HG02610 (cell line): ENCODE results near the gene CILP2.

ENCODE experiments used
- ATAC-seq: cut with Tn5 transposase; IDR thresholded peaks from one replicate; pipeline ENCODE4 v1.9.1; 2021; ENCODE audit warnings: mild to moderate bottlenecking, moderate library complexity; ENCODE audit not compliant: unreplicated experiment

CILP2 gene

DNA sequence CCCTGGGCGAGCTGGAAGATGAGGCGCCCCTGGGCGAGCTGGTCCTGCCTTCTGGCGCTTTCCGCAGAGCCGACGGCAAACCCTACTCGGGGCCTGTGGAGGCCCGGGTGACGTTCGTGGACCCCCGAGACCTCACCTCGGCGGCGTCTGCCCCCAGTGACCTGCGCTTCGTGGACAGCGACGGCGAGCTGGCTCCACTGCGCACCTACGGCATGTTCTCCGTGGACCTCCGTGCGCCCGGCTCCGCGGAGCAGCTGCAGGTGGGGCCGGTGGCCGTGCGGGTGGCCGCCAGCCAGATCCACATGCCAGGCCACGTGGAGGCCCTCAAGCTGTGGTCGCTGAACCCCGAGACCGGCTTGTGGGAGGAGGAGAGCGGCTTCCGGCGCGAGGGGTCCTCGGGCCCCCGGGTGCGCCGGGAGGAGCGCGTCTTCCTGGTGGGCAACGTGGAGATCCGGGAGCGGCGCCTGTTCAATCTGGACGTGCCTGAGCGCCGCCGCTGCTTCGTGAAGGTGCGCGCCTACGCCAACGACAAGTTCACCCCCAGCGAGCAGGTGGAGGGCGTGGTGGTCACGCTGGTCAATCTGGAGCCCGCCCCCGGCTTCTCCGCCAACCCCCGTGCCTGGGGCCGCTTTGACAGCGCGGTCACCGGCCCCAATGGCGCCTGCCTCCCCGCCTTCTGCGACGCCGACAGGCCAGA lies 6.3 kb downstream of the CILP2 start:
- no peak for ATAC-seq

DNA sequence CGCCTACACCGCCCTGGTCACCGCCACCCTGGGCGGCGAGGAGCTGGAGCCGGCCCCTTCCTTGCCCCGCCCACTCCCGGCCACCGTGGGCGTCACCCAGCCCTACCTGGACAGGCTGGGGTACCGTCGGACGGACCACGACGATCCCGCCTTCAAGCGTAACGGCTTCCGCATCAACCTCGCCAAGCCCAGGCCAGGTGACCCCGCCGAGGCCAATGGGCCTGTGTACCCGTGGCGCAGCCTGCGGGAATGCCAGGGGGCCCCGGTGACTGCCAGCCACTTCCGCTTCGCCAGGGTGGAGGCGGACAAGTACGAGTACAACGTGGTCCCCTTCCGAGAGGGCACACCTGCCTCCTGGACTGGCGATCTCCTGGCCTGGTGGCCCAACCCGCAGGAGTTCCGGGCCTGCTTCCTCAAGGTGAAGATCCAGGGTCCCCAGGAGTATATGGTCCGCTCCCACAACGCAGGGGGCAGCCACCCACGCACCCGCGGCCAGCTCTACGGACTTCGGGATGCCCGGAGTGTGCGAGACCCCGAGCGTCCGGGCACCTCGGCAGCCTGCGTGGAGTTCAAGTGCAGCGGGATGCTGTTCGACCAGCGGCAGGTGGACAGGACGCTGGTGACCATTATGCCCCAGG lies 7.0 kb downstream of the CILP2 start:
- ATAC-seq = no peak

DNA sequence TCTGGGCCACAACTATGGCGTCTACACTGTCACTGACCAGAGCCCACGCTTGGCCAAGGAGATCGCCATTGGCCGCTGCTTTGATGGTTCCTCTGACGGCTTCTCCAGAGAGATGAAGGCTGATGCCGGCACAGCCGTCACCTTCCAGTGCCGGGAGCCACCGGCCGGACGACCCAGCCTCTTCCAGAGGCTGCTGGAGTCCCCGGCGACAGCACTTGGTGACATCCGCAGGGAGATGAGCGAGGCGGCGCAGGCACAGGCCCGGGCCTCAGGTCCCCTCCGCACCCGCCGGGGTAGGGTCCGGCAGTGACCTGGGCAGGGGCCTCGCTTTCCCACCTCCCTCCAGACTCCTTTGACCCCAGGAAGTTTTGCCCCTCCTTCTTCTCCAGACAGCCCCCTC lies 7.6 kb downstream of the CILP2 start:
- no peak for ATAC-seq

DNA sequence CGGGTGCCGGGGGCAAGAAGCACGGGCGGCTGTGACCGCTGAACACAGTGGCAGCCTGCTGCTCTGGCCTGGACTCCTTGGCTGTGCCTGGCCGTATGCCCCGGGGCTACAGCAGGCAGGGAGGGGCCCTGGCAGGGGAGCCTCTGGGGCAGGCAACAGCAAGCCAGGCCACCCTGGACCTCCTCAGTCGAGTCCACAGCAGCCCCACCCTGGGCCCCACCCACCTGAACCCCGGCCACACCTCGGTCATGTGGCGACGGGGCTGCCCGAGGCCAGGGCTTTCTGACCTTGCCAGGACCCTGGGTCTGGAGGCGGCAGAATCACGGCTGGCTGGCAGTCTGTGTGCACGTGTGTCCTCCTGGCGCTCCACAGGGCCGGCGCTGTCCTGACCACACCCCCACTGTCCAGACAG lies 8.7 kb downstream of the CILP2 start:
- no peak for ATAC-seq

DNA sequence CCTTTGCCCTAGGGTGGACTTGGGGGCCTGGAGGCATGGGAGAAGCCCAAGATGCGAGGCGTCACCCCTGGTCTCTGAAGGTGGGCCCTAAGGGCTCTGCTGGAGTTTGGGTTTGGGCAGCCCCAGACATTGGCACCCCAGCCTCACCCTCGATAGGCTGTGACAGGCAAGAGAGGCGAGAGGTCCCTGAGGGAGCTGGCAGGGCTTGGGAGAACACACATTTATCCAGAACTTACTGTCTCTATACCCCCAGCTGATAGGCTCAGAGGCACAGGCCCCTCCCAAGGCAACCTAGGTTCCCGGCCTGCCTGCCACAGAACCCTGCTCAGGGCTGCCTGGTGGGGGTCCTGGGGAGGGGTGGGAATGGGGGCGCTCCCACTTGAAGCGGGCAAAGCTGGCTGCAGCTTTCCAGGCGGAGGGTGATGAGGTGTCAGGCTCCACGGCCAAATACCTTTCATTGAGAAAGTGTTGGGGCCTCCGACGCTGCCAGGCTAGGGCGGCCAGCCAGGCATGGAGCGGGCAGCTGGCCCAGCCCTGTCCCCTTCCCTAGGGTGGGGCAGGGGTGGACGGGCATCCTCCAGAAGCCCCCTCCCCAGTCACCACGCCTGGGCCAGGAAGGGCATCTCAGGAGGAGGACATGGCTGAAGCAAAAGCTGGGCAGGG lies 9.7 kb downstream of the CILP2 start:
- ATAC-seq = no peak

DNA sequence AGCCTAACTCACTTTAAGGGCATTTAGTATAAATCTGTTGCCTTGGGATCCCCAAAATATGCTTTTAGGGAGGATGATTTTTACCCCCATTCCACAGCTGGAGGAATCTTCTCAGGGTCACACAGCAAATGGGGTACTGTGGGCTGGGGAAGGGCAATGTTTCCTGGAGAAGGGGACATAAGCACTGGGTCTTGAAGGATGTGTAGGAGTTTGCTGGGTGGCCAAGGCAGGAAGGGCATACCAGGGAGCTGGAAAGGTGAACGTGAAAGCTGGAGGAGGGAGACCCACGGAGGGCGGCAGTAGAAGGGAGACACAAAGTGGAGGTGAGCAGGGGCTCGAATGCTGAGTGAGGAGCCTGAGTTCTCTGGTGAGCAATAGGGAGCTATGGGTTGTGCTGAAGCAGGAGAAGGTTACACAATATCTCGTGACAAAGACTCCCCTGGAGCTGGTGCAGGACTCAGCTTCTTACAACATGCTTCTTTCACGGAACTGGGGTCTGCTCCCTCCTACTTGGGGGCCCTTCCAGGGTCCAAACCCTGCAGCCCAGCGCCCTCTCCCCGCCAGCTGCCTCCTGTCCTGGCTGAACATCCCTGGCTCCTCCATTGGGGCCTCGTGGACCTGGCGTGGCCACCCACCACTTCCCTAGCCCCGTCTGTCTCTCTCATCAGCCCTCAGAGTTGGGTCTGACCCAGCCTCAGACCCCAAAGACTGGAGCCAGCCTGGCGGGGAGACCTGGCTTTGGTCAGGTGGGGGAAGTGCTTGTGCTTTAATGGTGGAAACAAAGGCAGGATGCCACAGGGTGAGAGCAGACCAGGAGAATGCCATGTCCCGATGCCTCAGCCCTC lies 11.1 kb downstream of the CILP2 start:
- ATAC-seq = no peak

DNA sequence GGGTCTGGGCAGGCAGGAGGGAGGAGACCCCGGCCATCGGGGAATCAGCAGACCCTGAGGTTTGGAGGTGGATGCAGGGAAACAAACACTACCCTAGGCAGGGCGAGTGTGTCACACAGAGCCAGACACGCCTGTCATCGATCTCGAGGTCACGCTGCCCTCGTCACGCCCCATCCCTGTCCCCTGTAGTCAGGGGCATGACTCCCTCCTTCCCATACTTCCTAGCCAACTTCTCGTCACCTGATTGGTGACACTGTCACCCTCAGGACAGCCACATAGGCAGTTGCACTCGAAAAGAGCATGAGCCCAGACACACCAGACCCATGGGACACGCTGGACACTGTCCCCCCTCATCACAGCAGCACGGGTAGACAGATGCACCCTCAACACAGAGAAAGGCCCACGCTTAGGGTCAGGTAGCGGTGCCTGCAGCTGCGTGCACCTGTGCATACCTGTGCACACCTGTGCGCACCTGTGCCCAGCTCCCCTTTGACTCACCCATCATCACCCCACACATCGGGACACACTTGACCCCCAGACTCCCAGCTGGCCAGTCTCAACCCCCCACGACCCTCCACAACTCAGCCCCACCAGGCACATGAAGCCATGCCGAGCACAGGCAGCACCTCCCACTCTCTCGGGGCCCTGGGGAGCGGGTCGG lies 11.9 kb downstream of the CILP2 start:
- no peak for ATAC-seq

DNA sequence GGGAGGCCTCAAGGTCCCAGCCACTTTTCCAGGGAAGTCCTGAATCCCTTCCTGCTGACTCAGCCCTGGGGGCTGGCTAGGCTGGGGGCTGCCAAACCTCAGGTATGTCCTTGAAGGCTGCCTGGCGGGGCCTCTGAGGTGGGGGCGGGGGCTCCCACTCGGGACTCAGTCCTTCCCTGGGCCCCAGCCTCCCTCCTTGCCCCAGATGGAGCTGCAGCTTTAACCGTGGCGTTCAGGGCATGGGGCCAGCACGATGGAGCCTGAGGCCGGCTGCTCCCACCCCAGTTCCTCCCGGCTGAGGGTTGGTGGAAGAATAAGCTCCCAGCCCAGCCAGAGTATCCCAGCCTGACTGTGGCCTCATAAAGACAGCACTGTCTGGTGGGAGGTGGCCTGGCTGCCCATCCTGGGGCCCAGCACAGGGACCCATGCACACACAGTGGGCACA lies 12.4 kb downstream of the CILP2 start:
- ATAC-seq = no peak

DNA sequence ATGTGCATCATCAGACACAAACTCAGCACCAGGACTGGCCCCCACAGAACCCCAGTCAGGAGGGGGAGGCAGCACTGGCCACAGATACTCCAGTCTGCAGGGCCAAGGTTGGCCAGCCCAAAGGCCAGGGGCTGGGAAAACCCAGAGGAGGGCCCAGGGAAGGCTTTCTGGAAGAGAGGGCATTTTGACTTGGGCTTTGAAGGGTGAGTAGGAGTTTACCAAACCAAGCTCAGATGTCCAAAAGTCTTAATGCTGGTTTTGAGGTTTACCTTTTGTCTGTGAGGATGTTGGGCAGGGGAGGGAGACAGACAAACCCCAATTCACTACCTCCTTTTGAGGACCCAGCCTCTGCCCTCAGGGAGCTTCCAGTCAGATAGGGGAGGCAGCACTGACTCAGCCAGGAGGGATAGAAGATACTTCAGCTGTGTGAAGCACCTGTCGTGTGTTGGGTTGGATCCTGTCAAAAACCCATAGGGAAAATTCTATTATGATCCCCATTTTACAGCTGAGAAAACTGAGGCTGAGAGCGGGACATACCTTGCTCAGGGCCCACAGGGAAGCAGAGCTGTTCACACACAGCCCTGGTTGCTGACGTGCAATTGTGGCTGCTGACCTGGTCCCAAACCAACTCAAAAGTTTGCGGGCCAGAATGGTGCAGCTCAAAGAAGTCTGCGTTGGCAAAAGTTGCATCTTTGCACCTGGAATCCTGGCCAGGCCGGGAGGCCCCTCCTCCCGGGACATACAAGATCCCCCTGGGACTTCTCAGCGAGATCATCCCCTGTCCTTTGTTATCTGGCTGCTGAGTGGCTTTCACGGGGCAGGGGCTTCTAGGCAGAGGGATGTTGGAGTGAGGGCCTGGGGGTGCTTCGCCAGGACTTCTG lies 13.1 kb downstream of the CILP2 start:
- ATAC-seq = no peak

DNA sequence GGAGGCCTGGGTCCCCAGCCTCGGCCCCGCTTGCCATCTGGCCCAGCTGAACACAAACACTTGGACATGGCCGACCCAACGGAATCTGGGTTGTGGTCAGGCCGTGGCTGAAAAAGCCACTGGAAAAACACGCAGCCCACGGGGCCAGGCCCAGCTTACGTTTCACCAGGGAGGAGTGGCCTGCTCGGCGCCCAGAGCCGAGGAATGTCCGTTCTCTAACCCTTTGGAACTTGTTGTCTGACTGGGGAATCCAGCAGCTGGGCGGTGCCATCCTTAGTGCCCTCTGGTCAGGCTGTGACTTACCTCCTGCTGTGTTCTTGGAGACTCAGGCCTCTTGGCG lies 13.8 kb downstream of the CILP2 start:
- no peak for ATAC-seq

DNA sequence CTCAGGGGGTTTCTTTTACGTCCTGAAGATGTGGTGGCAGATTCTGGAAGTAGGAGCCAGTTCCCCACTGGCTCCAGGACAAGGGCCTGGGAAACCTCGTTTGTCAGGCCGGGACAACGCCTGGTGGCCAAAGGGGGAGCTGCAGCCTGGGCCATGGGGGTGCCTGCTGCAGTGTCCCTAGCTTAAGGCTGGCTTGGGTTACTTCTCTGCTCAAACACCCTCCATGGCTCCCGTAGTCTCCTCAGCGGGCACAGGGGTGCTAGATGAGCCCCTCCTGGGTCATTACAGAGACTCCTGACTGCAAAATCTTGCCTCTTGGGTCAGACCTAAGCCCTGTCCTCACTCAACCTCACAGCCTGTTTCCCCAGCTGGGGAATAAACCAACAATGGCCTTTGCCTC lies 14.7 kb downstream of the CILP2 start:
- ATAC-seq = no peak

DNA sequence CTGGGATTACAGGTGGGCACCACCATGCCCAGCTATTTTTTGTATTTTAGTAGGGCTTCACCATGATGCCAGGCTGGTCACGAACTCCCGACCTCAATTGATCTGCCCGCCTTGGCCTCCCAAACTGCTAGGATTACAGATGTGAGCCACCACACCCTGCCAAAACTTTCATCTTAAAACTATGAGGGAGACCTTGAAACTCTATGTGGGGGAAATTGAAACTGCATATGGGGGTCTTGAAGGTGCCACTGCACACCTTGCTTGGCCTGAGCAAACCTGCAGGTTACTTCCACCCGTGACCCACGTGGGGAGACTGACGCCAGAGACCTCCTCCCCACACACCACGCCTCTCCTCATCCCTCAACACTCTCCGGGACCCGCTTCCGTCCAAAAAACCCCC lies 15.6 kb downstream of the CILP2 start:
- no peak for ATAC-seq

DNA sequence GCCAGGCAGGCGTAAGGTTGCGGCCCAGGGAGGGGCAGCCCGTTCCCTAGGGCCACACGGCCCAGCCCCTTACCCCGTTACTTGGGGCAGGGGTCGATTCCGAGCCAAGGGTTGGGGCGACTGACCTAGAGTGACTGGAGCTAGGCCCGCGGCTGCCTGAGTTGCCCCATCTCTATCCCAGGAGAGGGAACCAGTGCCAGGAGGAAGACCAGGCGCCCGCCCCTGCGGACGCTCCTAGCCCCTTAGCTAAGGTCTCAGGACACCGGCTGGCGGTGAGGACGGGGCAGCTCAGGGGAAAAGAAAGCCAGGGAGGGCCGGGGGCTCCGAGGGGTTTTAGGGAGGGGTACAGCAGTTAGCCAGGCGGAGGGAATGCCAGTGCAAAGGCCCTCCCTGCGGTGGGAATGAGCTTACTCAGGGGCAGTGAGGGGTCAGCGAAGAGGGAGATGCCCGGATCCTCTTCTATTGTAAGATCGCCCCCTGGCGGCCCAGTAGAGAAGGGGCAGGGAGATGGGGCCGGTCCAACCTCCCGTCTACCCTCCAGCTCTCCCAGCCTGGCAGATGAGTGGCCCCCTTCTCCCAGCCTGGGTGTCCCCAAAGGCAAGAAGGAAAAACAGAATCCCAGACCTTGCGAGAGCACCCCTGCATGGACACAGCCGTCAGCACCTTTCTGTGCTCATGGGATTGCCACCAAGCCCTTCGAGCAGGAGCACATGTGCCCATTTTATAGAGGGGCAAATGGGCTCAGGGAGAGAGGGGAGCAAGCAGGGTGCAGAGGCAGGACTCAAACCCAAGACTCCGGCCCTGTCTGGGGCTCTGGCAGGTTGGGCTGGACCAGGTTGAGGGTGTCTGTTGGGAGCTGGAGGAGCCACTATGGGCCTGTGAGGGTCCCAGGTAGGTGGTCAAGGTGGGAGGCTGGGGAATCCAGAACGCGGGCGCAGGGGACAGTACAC lies 16.3 kb downstream of the CILP2 start:
- ATAC-seq = no peak

DNA sequence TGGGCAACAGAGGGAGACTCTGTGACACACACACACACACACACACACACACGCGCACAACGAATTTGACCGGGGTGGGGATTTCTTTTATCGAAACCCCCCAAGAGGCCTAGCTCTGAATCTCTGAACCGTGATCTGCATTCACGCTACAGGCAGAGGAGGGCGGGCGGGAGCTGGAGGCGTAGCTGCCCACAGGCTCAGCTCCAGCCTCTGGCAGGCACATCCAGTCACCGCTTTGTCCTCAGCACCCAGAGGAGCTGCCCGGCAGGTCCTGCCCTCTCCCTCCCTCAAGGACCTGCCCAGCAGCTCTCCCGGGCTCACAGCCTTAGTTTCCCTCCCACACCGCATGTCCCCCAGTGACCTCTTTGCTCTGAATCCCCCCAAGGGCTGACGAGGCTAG lies 20.0 kb downstream of the CILP2 start:
- ATAC-seq = no peak

DNA sequence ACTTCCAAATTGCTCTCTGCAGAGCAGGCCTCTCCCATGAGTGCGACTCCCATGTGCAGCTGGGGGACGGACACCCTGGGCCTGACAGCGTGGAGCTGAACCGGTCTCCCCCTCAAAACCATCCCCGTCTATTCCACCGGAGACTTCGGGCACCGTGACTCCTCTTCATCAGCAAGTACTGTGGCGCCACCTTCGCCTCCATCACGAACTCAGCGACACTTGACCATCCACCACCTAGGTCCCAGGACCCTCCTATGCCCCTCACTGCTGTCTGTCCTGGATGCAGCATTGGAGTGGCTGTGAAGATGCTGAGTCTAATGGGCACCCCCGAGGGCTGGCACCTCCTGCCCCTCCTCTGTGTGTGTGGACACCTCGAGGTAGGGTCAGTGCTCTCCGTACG lies 20.6 kb downstream of the CILP2 start:
- ATAC-seq = no peak

DNA sequence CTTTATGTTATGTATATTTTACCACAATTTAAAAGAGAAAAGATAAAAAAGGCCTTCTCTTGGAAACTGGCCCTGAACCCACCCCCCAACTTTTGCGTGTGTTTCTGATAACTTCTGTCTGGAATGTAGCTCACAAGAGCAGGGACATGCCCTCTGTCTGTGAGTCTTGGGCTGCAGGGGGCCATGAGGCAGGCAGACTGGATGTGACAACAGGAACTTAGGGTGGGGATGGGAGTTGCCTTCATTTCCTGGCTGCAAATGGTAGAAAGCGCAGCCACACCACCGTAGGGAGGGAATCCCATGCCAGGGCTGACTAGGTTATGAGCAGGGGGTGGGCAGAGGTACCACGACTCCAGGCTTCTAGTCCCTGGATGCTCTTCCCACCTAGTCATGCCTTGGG lies 21.9 kb downstream of the CILP2 start:
- no peak for ATAC-seq

DNA sequence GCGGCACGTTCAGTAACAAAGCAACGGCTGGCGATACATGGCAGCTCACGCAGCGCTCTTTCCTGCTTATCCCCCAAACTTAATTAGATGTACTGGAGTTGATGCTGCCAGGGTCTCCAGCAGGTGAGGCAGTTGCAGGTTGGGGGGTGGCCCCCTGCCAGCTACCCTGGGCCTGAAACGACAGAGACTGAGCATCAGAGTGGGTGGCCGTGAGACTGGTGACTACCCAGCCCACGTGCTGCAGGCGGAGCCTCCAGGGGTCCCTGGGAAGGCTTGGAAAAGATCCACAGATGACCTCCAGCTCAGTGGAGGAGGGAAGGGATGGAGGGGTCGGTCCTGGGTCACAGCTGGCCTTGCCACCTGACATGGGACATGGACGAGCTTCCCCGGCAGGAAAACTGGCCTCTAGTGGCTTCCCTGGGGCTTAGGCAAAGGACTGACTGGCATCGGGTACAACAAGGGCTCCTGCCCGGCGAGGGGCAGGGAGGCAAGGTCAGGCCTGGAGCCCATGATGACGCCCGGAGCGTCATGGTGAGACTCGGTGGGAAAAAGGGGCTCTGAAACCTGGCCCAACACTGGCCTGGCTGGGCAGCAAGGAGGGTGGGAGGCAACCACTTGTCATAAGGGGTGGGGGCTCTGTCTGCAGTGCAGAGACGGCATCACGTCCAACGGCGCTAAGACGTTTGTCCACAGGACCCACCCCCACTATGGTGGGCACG lies 24.0 kb downstream of the CILP2 start:
- no peak for ATAC-seq

DNA sequence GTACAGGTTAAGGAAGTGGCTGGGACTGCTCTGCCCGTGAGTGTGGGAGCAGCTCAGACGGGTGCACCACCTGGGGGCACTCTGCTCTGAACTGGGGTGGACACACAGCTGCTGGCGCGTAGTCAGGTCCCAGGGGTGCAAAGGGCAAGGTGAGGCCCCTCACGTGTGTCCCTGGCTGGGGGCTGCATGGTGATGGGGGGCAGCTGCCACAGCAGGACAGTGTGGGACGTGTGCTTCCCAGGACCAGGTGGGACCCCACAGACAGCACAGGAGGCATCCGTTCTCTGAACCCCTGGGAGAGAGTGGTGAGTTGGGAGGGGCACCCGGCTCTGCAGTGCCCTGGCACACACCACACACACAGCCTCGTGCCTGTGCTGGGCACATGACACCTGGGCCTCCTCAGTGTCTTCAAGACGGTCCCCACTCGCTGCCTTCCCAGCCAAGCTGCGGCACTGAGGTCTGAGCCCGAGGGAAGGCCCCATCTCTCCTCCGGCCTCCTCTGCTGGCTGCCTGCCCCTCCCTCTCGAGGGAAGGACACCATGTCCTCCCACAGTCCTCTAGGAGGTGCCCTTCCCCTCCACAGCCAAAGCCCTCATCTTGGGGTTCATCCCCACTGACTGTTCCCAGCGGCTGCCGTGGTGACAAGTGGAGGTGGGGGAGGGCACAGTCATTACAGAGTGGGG lies 24.7 kb downstream of the CILP2 start:
- no peak for ATAC-seq
